Cardiac muscle cell (in vitro differentiated cells and primary cell): Measurements from ENCODE around the gene RMND1. TPM values are rescaled to one million over a fixed set of nuclear protein-coding genes. Genes with fewer than 3 reads are reported as not detected.

Source experiments
- DNase-seq, 2 donors: peaks; one replicate each; pipeline versions ENCODE4 v3.0.0 to v3.0.0-alpha.2; 2010 to 2017; ENCODE audit warnings: low read depth in 1 of 2, low spot score in 1 of 2
- H3K27ac ChIP-seq: fragments of 200-600 bp; sonication (generic); 2 replicates; pipeline ENCODE4 v1.5.1; 2016
- H3K27me3 ChIP-seq: fragments of 200-600 bp; sonication (generic); 2 replicates; pipeline ENCODE4 v1.6.0; 2016; ENCODE audit warnings: control low read depth
- H3K36me3 ChIP-seq: fragments of 200-600 bp; sonication (generic); 2 replicates; pipeline ENCODE4 v1.5.1; 2016; ENCODE audit warnings: control low read depth
- H3K4me1 ChIP-seq: fragments of 200-600 bp; sonication (generic); 2 replicates; pipeline ENCODE4 v1.8.1; 2017; ENCODE audit warnings: low read depth, mild to moderate bottlenecking, mixed run types
- H3K4me3 ChIP-seq: fragments of 200-600 bp; sonication (generic); 2 replicates; pipeline ENCODE4 v1.5.1; 2016; ENCODE audit warnings: mild to moderate bottlenecking
- H3K9me3 ChIP-seq: fragments of 200-600 bp; sonication (generic); 2 replicates; pipeline ENCODE4 v1.5.1; 2017; ENCODE audit warnings: low read depth, mild to moderate bottlenecking, control low read depth
- CTCF ChIP-seq: IDR thresholded peaks from 2 replicates; pipeline ENCODE4 v1.5.1; 2012; ENCODE audit warnings: low read depth, mild to moderate bottlenecking, low read length
- polyA plus RNA-seq: library from polyadenylated mRNA; unstranded; fragments of >200 nt; fragmentation: Nextera tagmentation; extraction: Ambion mirVana; gene quantifications from 2 replicates; pipeline ENCODE4 v1.2.1, GENCODE V29; 2016
- total RNA-seq: library from RNA; depleted of rRNA; stranded (reverse); fragments of >200 nt; gene quantifications from 2 replicates; pipeline ENCODE4 v1.2.3, GENCODE V29; 2016

RMND1 gene
- total and polyA plus RNA-seq, 2 experiments from 2014 or later = 17.2 to 19.3 TPM

- Histone ChIP-seq H3K36me3 (no peaks in the 10 kb centered on the region), H3K27ac (no peak overlapping the region), H3K4me3 (no peak overlapping the region), H3K4me1 (no peaks in the 10 kb centered on the region), H3K9me3 (no peaks in the 10 kb centered on the region), H3K27me3 (no peaks in the 10 kb centered on the region)
- DNase-seq = no peak
- no peak for TF ChIP-seq CTCF
Observed at GRCh38 chr6:151443454-151443853, 8.5 kb downstream of the RMND1 start.

GRCh38 chr6:151442371-151442770 lies 9.6 kb downstream of the RMND1 start:
- no peak overlapping the region for H3K27ac ChIP-seq
- H3K36me3 ChIP-seq = no peaks in the 10 kb centered on the region
- no peaks in the 10 kb centered on the region for H3K4me1 ChIP-seq
- DNase-seq = no peak
- no peaks in the 10 kb centered on the region for H3K27me3 ChIP-seq
- H3K9me3 ChIP-seq = no peaks in the 10 kb centered on the region
- H3K4me3 ChIP-seq = no peak overlapping the region
- no peak for TF ChIP-seq CTCF

GRCh38 chr6:151441390-151442166 lies 10.3 kb downstream of the RMND1 start:
- Histone ChIP-seq H3K4me3 (no peak overlapping the region), H3K9me3 (no peaks in the 10 kb centered on the region), H3K36me3 (no peaks in the 10 kb centered on the region), H3K27me3 (no peaks in the 10 kb centered on the region), H3K27ac (no peak overlapping the region), H3K4me1 (no peaks in the 10 kb centered on the region)
- DNase-seq = no peak
- no peak for TF ChIP-seq CTCF

GRCh38 chr6:151440930-151441329 lies 11.0 kb downstream of the RMND1 start:
- H3K27ac ChIP-seq = no peak overlapping the region
- H3K4me3 ChIP-seq = no peak overlapping the region
- no peaks in the 10 kb centered on the region for H3K4me1 ChIP-seq
- TF ChIP-seq CTCF = peak; percentile 50
- no peaks in the 10 kb centered on the region for H3K27me3 ChIP-seq
- peak in 1 of 2 donors; percentile 60 for DNase-seq
- H3K36me3 ChIP-seq = no peaks in the 10 kb centered on the region
- H3K9me3 ChIP-seq = no peaks in the 10 kb centered on the region

GRCh38 chr6:151440498-151440897 lies 11.4 kb downstream of the RMND1 start:
- H3K36me3 ChIP-seq = no peaks in the 10 kb centered on the region
- no peak overlapping the region for H3K4me3 ChIP-seq
- TF ChIP-seq CTCF = no peak
- H3K27me3 ChIP-seq = no peaks in the 10 kb centered on the region
- H3K27ac ChIP-seq = no peak overlapping the region
- H3K4me1 ChIP-seq = no peaks in the 10 kb centered on the region
- DNase-seq = no peak
- H3K9me3 ChIP-seq = no peaks in the 10 kb centered on the region
